ENCODE data around the gene EPPIN.

The EPPIN gene

GRCh38 chr20:45509091-45509490 is 38.1 kb downstream of the EPPIN start:
- no peak for TF ChIP-seq SIN3A (IDR thresholded peaks at IDR 0.05; ENCODE audit: borderline replicate concordance, insufficient read depth, low read length)
- TF ChIP-seq FOXP2 (optimal IDR thresholded peaks at IDR 0.05; ENCODE audit: borderline replicate concordance, extremely low read depth, extremely low read length, insufficient read depth), result no peak
- no peak for TF ChIP-seq TAF1 (IDR thresholded peaks at IDR 0.05; ENCODE audit: borderline replicate concordance, insufficient read depth, low read length)
- TF ChIP-seq POLR2AphosphoS5 (IDR thresholded peaks at IDR 0.05; ENCODE audit: low read depth, low read length), result no peak
- TF ChIP-seq REST (IDR thresholded peaks at IDR 0.05; ENCODE audit: insufficient read depth in 1 of 2, low read depth in 2 of 2, low read length in 2 of 2), result no peak

GRCh38 chr20:45508068-45508886 is 38.9 kb downstream of the EPPIN start:
- TF ChIP-seq TAF1 (IDR thresholded peaks at IDR 0.05; ENCODE audit: borderline replicate concordance, insufficient read depth, low read length) (no peak), SIN3A (IDR thresholded peaks at IDR 0.05; ENCODE audit: borderline replicate concordance, insufficient read depth, low read length) (no peak), FOXP2 (optimal IDR thresholded peaks at IDR 0.05; ENCODE audit: borderline replicate concordance, extremely low read depth, extremely low read length, insufficient read depth) (no peak), REST (IDR thresholded peaks at IDR 0.05; ENCODE audit: insufficient read depth in 1 of 2, low read depth in 2 of 2, low read length in 2 of 2) (no peak)

GRCh38 chr20:45507011-45507820 is 40.0 kb downstream of the EPPIN start:
- no peak for TF ChIP-seq FOXP2 (optimal IDR thresholded peaks at IDR 0.05; ENCODE audit: borderline replicate concordance, extremely low read depth, extremely low read length, insufficient read depth)
- TF ChIP-seq TAF1 (IDR thresholded peaks at IDR 0.05; ENCODE audit: borderline replicate concordance, insufficient read depth, low read length), result no peak
- TF ChIP-seq POLR2AphosphoS5 (IDR thresholded peaks at IDR 0.05; ENCODE audit: low read depth, low read length), result no peak
- no peak for TF ChIP-seq SIN3A (IDR thresholded peaks at IDR 0.05; ENCODE audit: borderline replicate concordance, insufficient read depth, low read length)
- TF ChIP-seq REST (IDR thresholded peaks at IDR 0.05; ENCODE audit: insufficient read depth in 1 of 2, low read depth in 2 of 2, low read length in 2 of 2), result no peak

- TF ChIP-seq POLR2AphosphoS5 (IDR thresholded peaks at IDR 0.05; ENCODE audit: low read depth, low read length), result no peak
- no peak for TF ChIP-seq FOXP2 (optimal IDR thresholded peaks at IDR 0.05; ENCODE audit: borderline replicate concordance, extremely low read depth, extremely low read length, insufficient read depth)
- no peak for TF ChIP-seq SIN3A (IDR thresholded peaks at IDR 0.05; ENCODE audit: borderline replicate concordance, insufficient read depth, low read length)
- TF ChIP-seq TAF1 (IDR thresholded peaks at IDR 0.05; ENCODE audit: borderline replicate concordance, insufficient read depth, low read length), result no peak
- no peak for TF ChIP-seq REST (IDR thresholded peaks at IDR 0.05; ENCODE audit: insufficient read depth in 1 of 2, low read depth in 2 of 2, low read length in 2 of 2)
These were observed 40.8 kb downstream of the EPPIN start for GRCh38 chr20:45506398-45506797.
